AG04449 (cell line): ENCODE results near the gene EP300.

Source experiments
- CTCF ChIA-PET: fragments of 350-600 bp; formaldehyde crosslinking; extraction: SDS; loops from one replicate; lab custom pipeline; 2021; ENCODE audit warnings: antibody characterized with exemption; lab: Yijun Ruan, JAX
- POLR2A ChIA-PET: fragments of 400-600, 350-600 bp; formaldehyde crosslinking; extraction: SDS; loops from one replicate; lab custom pipeline; 2020; ENCODE audit warnings: antibody characterized with exemption, inconsistent platforms; lab: Yijun Ruan, JAX
- DNase-seq: peaks from one replicate; pipeline ENCODE4 v3.0.0-alpha.2; 2010; ENCODE audit warnings: low read depth, low spot score
- H3K4me3 ChIP-seq: 2 replicates; pipeline ENCODE4 v1.5.1; 2011; ENCODE audit warnings: low read depth, mild to moderate bottlenecking, control low read depth, low read length
- TF ChIP-seq, protein P1 (sequence below): IDR thresholded peaks from one replicate; pipeline ENCODE4 v1.5.1; 2011; ENCODE audit warnings: mild to moderate bottlenecking, moderate library complexity, low read length, control low read depth, inconsistent platforms; ENCODE audit not compliant: insufficient read depth; ENCODE audit errors: missing control alignments

Gene EP300

DNA sequence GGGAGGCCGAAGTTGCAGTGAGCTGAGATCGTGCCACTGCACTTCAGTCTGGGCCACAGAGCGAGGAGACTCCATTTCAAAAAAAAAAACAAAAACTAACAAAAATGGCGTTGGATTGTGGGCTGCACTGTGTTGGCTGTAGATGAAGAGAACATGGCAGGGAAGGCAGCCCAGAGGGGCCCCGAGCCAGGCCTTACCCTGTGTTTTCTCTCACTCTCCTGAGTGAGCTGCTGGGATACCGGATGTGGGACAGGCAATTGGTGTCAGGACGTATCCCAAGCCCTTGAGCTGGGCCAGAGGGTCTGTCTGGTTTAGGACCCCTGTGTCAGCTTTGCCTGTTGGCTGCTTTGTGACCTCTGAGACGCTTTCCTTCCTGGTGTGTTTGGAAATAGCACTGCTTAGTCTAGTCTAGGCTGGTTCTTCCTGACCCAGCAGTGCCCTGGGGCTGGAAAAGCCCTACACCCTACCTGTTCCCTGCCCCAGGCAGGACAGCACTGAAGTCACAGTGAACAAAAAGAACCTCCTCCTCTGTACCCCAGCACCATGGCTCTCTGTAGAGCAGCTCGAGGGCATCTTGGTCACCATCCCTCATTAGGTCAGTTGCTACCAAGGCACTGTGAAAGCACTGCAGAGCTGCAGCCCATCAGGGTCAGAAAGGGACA, 130.6 kb downstream of the EP300 start:
- CTCF ChIA-PET, result interaction anchor here (0.7 kb wide), 1 partner anchor 14 kb away, joined by 3 read pairs; no protein-coding TSS in a partner anchor
- POLR2A ChIA-PET, result interaction anchor here (0.5 kb wide), 1 partner anchor 9 kb away, joined by 3 read pairs; no protein-coding TSS in a partner anchor
- TF ChIP-seq, protein P1, sequence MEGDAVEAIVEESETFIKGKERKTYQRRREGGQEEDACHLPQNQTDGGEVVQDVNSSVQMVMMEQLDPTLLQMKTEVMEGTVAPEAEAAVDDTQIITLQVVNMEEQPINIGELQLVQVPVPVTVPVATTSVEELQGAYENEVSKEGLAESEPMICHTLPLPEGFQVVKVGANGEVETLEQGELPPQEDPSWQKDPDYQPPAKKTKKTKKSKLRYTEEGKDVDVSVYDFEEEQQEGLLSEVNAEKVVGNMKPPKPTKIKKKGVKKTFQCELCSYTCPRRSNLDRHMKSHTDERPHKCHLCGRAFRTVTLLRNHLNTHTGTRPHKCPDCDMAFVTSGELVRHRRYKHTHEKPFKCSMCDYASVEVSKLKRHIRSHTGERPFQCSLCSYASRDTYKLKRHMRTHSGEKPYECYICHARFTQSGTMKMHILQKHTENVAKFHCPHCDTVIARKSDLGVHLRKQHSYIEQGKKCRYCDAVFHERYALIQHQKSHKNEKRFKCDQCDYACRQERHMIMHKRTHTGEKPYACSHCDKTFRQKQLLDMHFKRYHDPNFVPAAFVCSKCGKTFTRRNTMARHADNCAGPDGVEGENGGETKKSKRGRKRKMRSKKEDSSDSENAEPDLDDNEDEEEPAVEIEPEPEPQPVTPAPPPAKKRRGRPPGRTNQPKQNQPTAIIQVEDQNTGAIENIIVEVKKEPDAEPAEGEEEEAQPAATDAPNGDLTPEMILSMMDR, result no peak
- H3K4me3 ChIP-seq, result no peak overlapping the region
- DNase-seq, result no peak

DNA sequence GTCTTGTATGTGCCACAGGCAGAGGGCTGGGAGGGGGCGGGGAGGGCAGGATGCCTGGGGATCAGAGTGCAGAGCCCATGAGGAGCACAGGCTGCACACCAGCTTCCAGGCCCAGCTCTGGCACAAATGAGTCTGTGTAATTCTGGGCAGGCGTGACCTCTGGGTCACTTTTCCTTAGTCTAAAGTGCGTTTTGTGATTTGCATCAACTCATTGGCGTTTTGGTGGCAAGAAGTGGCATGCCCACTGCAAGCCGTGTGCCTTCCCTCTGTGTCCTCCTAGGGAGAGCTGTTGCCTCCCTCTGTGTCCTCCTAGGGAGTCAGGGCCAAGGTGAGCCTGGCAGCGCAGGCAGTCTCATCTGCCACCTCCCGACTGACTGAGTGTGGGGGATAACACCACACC, 131.1 kb downstream of the EP300 start:
- no peak overlapping the region for H3K4me3 ChIP-seq
- TF ChIP-seq, protein P1, result no peak
- POLR2A ChIA-PET, result no interaction called here
- DNase-seq, result no peak
- CTCF ChIA-PET, result no interaction called here

DNA sequence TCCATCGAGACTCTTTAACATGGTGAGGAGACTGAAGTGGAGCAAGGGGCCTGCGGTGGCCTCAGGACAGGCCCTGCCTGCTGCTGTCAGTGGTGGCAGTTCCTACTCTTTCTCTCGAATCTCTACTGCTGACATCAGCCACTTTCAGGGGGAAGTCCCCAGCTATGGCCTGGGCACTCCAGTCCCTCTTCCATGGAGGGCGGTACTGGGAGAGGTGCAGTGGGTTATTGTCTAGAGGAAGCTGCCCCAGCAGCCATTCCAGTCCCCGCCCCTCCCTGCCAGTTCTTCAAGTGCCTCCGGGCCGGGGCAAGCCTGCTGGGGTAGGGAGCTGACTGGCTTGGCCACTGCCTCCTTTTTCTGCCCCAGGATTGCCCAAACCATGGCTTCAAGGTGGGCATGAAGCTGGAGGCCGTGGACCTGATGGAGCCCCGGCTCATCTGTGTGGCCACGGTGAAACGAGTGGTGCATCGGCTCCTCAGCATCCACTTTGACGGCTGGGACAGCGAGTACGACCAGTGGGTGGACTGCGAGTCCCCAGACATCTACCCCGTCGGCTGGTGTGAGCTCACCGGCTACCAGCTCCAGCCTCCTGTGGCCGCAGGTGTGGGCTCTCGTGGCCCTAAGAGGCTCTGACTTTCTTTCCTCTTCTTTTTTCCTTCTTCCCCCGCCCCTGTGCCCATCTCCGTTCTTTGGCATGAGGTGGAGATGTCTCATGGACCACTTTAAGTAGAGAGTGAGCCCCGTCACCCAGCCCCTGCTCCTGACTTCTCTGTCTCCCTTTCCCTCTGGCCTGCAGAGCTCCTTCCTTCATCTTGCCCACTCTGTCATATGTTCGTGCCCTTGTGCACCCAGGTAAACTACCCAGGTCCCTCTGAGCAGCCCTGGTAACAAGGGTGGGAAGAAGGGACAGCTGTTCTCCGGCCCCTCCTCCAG, 134.6 kb downstream of the EP300 start:
- H3K4me3 ChIP-seq, result no peak overlapping the region
- ChIA-PET POLR2A (no interaction called here), CTCF (interaction anchor here (1.2 kb wide), 1 partner anchor 10 kb away, joined by 9 read pairs; no protein-coding TSS in a partner anchor)
- no peak for DNase-seq
- TF ChIP-seq, protein P1, result no peak

DNA sequence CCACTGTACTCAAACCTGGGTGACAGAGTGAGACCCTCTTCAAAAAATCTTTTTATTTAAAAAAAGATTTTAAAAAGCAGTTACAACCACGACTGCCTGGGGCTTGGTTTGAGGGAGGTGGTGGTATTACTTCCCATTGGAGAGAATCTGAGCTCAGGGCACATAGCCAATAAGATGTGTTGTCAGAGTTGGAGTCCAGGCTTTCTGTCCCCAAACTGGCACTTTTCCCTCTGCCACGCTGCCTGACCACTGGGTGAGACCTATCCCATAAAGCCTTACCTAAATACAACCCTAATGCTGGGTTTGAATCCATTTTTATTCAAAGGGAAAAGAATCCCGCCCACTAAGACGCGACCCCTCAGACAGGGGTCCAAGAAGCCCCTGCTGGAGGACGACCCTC, 136.8 kb downstream of the EP300 start:
- POLR2A ChIA-PET, result interaction anchor here (0.7 kb wide), 1 partner anchor 306 kb away, joined by 7 read pairs; no protein-coding TSS in a partner anchor
- TF ChIP-seq, protein P1, result no peak
- no peak for DNase-seq
- no peak overlapping the region for H3K4me3 ChIP-seq
- CTCF ChIA-PET, result interaction anchor here (1.1 to 1.8 kb wide), 3 partner anchors 9 to 307 kb away, joined by 3 to 4 read pairs (median 4); no protein-coding TSS in a partner anchor
